Esophagus squamous epithelium (tissue), 5 donors: ENCODE data around the gene PLA1A. TPM values are rescaled to one million over a fixed set of nuclear protein-coding genes. Genes with fewer than 3 reads are reported as not detected.

Experiments
- DNase-seq: peaks from one replicate; lab custom pipeline; 2025; lab: John Stamatoyannopoulos, UW
- H3K27ac ChIP-seq, 4 donors: fragments of 200-600 bp; sonication (generic); one replicate each; pipeline ENCODE4 v1.5.1; 2016 to 2019; ENCODE audit warnings: mild to moderate bottlenecking in 1 of 4
- H3K27me3 ChIP-seq, 4 donors: fragments of 200-600 bp; sonication (generic); 1 replicate in 3 of 4; 2 replicates in 1 of 4; pipeline versions ENCODE4 v1.5.1 to v1.6.0; 2017 to 2021; ENCODE audit warnings: antibody characterized with exemption in 1 of 4
- H3K36me3 ChIP-seq, 3 donors: fragments of 200-600 bp; sonication (generic); one replicate each; pipeline ENCODE4 v1.5.1; 2016 to 2019
- H3K4me1 ChIP-seq, 3 donors: fragments of 200-600 bp; sonication (generic); one replicate each; pipeline ENCODE4 v1.5.1; 2017 to 2019
- H3K4me3 ChIP-seq, 4 donors: fragments of 200-600 bp; sonication (generic); 1 replicate in 3 of 4; 2 replicates in 1 of 4; pipeline ENCODE4 v1.5.1; 2016 to 2019; ENCODE audit warnings: mild to moderate bottlenecking in 2 of 4, moderate library complexity in 1 of 4
- H3K9me3 ChIP-seq, 3 donors: fragments of 200-600 bp; sonication (generic); one replicate each; pipeline ENCODE4 v1.5.1; 2016 to 2019
- CTCF ChIP-seq, 6 experiments: fragments of 450-650 bp in 4 of 6; fragments of 200-600 bp in 2 of 6; sonication (generic) in 2 of 6; IDR thresholded peaks; one replicate each; pipeline ENCODE4 v1.5.1; 2016 to 2019; ENCODE audit warnings: antibody characterized with exemption in 6 of 6, mild to moderate bottlenecking in 4 of 6, moderate library complexity in 4 of 6
- POLR2A ChIP-seq, 4 donors: fragments of 450-650 bp; IDR thresholded peaks; one replicate each; pipeline ENCODE4 v1.6.1; 2017; ENCODE audit warnings: antibody characterized with exemption in 4 of 4, mild to moderate bottlenecking in 4 of 4, moderate library complexity in 3 of 4
- WGBS, 2 donors: methylation state at CpG; one replicate each; pipeline ENCODE4 v1.1.5; 2018; 5-methylcytosine and 5-hydroxymethylcytosine counted together
- intact Hi-C: fragments of 100-400 bp; cut with DNase I; formaldehyde crosslinking; loops from one replicate; pipeline ENCODE4 v1.15.0; 2022
- total RNA-seq, 4 donors: library from RNA; depleted of rRNA; stranded (reverse); fragments of >200 nt; gene quantifications; one replicate each; pipeline ENCODE4 v1.1.0, GENCODE V29; 2016
- donor health status: DM: yes; HTN: yes; CAD: no.

The PLA1A gene
- total RNA-seq, 4 donors from 2014 or later: 0.41 to 1.5 (median 0.79) TPM; not detected in 1

DNA sequence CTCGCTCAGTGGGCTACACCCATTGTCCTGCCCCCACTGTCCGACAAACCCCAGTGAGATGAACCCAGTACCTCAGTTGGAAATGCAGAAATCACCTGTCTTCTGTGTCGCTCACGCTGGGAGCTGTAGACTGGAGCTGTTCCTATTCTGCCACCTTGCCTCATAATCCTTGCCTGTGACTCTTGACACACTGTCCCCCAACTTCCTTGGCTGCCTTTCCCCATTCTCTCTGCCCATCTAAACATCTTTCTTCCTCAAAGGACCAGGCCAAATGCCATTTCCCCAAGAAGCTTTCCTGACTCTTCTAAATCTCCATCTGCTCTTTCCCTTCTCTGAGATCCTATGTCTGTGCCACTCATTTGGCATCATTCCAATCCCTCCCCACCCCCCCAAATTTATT is 28.5 kb upstream of the PLA1A start:
- no peaks in the 10 kb centered on the region for H3K36me3 ChIP-seq
- intact Hi-C loops: no loop called here
- no peak overlapping the region for H3K27ac ChIP-seq
- H3K4me3 ChIP-seq: no peak overlapping the region
- 91 to 92% methylated on average over 3 to 4 of the region's 4 CpGs for WGBS, 2 donors
- DNase-seq: no peak
- no peak for TF ChIP-seq POLR2A (IDR thresholded peaks at IDR 0.05)
- TF ChIP-seq CTCF (IDR thresholded peaks at IDR 0.05): no peak
- H3K4me1 ChIP-seq: no peaks in the 10 kb centered on the region
- no peaks in the 10 kb centered on the region for H3K9me3 ChIP-seq
- no peaks in the 10 kb centered on the region for H3K27me3 ChIP-seq

DNA sequence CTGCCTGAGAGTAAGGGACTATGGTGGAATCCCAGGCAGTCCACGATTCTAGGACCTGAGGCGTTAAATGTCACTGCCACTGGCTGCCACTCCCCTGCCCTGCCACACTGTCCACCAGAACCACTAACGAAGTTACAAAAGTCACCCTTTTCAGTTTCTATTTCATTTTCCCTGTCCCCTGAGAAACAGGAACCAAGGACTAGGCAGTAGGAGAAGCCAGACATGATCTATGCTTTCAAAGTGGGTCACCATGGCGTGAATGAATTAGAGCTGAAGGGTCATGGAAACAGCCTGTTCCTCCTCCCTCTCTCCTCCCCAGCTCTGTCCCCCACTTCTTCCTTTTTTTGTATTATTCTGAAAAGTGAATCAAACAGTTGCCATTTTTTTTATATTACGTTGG is 27.5 kb upstream of the PLA1A start:
- intact Hi-C loops: no loop called here
- WGBS, 2 donors: 69 to 77% methylated on average over 5 of the region's 5 CpGs
- TF ChIP-seq POLR2A (IDR thresholded peaks at IDR 0.05): no peak
- no peak for TF ChIP-seq CTCF (IDR thresholded peaks at IDR 0.05)

GRCh38 chr3:119571230-119571629 is 26.5 kb upstream of the PLA1A start:
- Histone ChIP-seq H3K27me3 (no peaks in the 10 kb centered on the region), H3K4me1 (no peaks in the 10 kb centered on the region), H3K27ac (peak overlapping the region in 3 of 4 donors; percentile 1 to 44 (median 42)), H3K9me3 (no peaks in the 10 kb centered on the region), H3K36me3 (no peaks in the 10 kb centered on the region), H3K4me3 (no peak overlapping the region)
- no peak for TF ChIP-seq POLR2A (IDR thresholded peaks at IDR 0.05)
- no peak for TF ChIP-seq CTCF (IDR thresholded peaks at IDR 0.05)
- intact Hi-C loops: no loop called here
- WGBS, 2 donors: 92 to 94% methylated on average over 1 of the region's 1 CpG
- DNase-seq: no peak

More for the DNA sequence above, 27.5 kb upstream of the PLA1A start:
- DNase-seq: no peak
- H3K27me3 ChIP-seq: no peaks in the 10 kb centered on the region
- H3K9me3 ChIP-seq: no peaks in the 10 kb centered on the region
- H3K27ac ChIP-seq: peak overlapping the region in 2 of 4 donors; percentile 11 to 42
- H3K4me3 ChIP-seq: no peak overlapping the region
- no peaks in the 10 kb centered on the region for H3K36me3 ChIP-seq
- no peaks in the 10 kb centered on the region for H3K4me1 ChIP-seq

- H3K27me3 ChIP-seq: no peaks in the 10 kb centered on the region
- no peaks in the 10 kb centered on the region for H3K9me3 ChIP-seq
- WGBS, 2 donors: 52 to 80% methylated on average over 5 of the region's 5 CpGs
- no peaks in the 10 kb centered on the region for H3K36me3 ChIP-seq
- intact Hi-C loops: no loop called here
- H3K27ac ChIP-seq: peak overlapping the region in 3 of 4 donors; percentile 1 to 44 (median 42)
- no peak for DNase-seq
- no peak for TF ChIP-seq POLR2A (IDR thresholded peaks at IDR 0.05)
- no peak for TF ChIP-seq CTCF (IDR thresholded peaks at IDR 0.05)
- H3K4me1 ChIP-seq: no peaks in the 10 kb centered on the region
- no peak overlapping the region for H3K4me3 ChIP-seq
Observed at GRCh38 chr3:119571688-119572087, 26.0 kb upstream of the PLA1A start.

DNA sequence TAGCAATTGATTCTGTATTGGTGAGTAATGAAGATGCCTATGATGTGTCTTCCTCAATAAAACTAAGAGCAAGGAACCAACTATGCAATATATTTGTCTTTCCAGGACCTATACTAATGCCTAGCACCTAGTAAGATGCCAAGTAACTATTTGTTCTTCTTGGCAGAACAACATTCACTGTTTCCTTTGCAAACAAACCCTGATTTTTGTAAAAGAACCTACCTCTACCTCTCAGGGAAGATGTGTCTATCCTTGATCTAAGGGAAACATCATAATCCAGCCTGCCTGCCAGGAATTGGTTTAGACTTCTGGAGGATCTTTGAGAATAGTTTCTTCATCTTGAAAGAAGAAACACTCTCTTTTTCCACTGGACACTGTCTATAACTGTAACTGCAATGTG is 22.2 kb upstream of the PLA1A start:
- H3K27ac ChIP-seq: no peak overlapping the region
- H3K36me3 ChIP-seq: no peaks in the 10 kb centered on the region
- H3K9me3 ChIP-seq: no peaks in the 10 kb centered on the region
- DNase-seq: no peak
- TF ChIP-seq POLR2A (IDR thresholded peaks at IDR 0.05) (no peak), CTCF (IDR thresholded peaks at IDR 0.05) (no peak)
- no peak overlapping the region for H3K4me3 ChIP-seq
- intact Hi-C loops: no loop called here
- H3K4me1 ChIP-seq: peaks cover 0 to 18% (median 0%) of the 10 kb centered on the region in 3 donors
- no peaks in the 10 kb centered on the region for H3K27me3 ChIP-seq
